Effector CD8-positive, alpha-beta T cell (primary cell): ENCODE data around the gene ATP6V1E1.

ENCODE experiments used
- DNase-seq: peaks from one replicate; lab custom pipeline; 2025; lab: John Stamatoyannopoulos, UW

ATP6V1E1 gene

GRCh38 chr22:17633998-17634323 lies 5.4 kb upstream of the ATP6V1E1 start:
- DNase-seq = no peak

- no peak for DNase-seq
These were observed 4.9 kb upstream of the ATP6V1E1 start for GRCh38 chr22:17633217-17633997.

- no peak for DNase-seq
These were observed 2.6 kb upstream of the ATP6V1E1 start for GRCh38 chr22:17631076-17631565.

GRCh38 chr22:17629641-17630040 lies 1.1 kb upstream of the ATP6V1E1 start:
- no peak for DNase-seq

- no peak for DNase-seq
These were observed 582 bp upstream of the ATP6V1E1 start for GRCh38 chr22:17629173-17629489.

- no peak for DNase-seq
These were observed 566 bp downstream of the ATP6V1E1 start for GRCh38 chr22:17627961-17628405.

GRCh38 chr22:17613280-17613679 lies 15.3 kb downstream of the ATP6V1E1 start:
- no peak for DNase-seq

GRCh38 chr22:17612057-17612456 lies 16.5 kb downstream of the ATP6V1E1 start:
- DNase-seq = no peak

GRCh38 chr22:17607891-17608521 lies 20.5 kb downstream of the ATP6V1E1 start:
- no peak for DNase-seq

GRCh38 chr22:17606496-17606895 lies 22.1 kb downstream of the ATP6V1E1 start:
- DNase-seq = no peak

GRCh38 chr22:17603668-17604067 lies 24.9 kb downstream of the ATP6V1E1 start:
- DNase-seq = no peak

GRCh38 chr22:17601031-17601430 lies 27.5 kb downstream of the ATP6V1E1 start:
- DNase-seq = no peak

- no peak for DNase-seq
These were observed 30.2 kb downstream of the ATP6V1E1 start for GRCh38 chr22:17598318-17598717.

- no peak for DNase-seq
These were observed 31.3 kb downstream of the ATP6V1E1 start for GRCh38 chr22:17597217-17597616.

GRCh38 chr22:17596226-17596625 lies 32.3 kb downstream of the ATP6V1E1 start:
- DNase-seq = no peak

GRCh38 chr22:17592201-17592600 lies 36.3 kb downstream of the ATP6V1E1 start:
- DNase-seq = no peak

- no peak for DNase-seq
These were observed 38.0 kb downstream of the ATP6V1E1 start for GRCh38 chr22:17590586-17590985.

GRCh38 chr22:17589810-17590375 lies 38.7 kb downstream of the ATP6V1E1 start:
- no peak for DNase-seq

- no peak for DNase-seq
These were observed 39.9 kb downstream of the ATP6V1E1 start for GRCh38 chr22:17588606-17589005.

- no peak for DNase-seq
These were observed 40.9 kb downstream of the ATP6V1E1 start for GRCh38 chr22:17587629-17588028.

- DNase-seq = no peak
These were observed 41.6 kb downstream of the ATP6V1E1 start for GRCh38 chr22:17586831-17587440.

GRCh38 chr22:17583151-17583550 lies 45.4 kb downstream of the ATP6V1E1 start:
- DNase-seq = no peak

- DNase-seq = no peak
These were observed 46.9 kb downstream of the ATP6V1E1 start for GRCh38 chr22:17581631-17582030.
